HG02852 (cell line): ENCODE results near the gene ARHGEF16.

Experiments used
- ATAC-seq: cut with Tn5 transposase; IDR thresholded peaks from one replicate; pipeline ENCODE4 v1.9.1; 2021; ENCODE audit warnings: mild to moderate bottlenecking, moderate library complexity; ENCODE audit not compliant: unreplicated experiment

ARHGEF16 gene

GRCh38 chr1:3420218-3420951, 34.1 kb upstream of the ARHGEF16 start:
- no peak for ATAC-seq

DNA sequence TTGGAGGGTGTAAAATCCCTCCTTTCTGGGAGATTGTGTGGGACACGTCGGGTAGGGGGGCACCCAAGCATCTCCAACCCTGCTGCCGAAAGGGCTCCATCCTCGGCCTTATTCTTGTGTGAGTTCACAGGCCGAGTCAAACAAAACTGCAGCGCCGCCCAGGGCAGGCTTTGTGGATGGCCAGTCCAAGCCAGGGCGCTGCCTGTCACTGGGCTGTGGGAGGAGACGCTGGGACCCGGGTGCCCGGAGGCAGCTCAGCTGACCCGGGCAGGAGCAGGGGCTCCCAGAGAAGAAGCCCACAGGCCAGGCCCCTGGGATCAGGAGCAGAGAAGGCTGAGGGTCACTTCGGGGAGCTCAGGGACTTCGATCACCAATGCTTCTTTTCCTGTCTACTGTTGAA, 31.8 kb upstream of the ARHGEF16 start:
- no peak for ATAC-seq

DNA sequence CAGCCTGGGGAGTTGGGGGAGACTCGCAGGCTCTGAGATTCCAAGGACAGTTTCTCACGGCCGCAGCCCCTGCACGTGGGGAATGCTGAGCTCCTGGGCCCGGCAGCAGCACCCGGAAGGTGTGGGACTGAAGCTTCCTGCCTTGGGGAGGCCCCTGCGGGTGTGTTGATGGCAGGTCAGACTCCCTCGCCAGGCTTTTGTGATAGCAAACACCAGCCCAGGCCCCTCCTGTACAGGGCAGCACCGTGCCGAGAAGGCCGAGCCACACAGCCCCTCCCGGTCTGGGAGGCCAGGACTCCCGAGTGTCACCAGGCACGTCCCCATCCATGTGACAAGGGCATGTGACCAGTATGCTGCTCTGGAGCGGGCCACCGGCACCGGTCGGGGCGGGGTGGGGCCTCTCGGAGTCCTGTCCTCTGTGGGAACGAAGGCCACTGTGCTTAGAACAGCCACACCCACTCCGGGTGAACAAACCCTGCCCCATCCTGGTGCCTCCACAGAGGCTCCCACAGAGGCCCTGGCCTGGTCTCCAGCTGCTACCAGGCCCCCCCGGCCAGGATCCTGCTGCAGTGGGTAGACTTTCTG, 31.1 kb upstream of the ARHGEF16 start:
- no peak for ATAC-seq

DNA sequence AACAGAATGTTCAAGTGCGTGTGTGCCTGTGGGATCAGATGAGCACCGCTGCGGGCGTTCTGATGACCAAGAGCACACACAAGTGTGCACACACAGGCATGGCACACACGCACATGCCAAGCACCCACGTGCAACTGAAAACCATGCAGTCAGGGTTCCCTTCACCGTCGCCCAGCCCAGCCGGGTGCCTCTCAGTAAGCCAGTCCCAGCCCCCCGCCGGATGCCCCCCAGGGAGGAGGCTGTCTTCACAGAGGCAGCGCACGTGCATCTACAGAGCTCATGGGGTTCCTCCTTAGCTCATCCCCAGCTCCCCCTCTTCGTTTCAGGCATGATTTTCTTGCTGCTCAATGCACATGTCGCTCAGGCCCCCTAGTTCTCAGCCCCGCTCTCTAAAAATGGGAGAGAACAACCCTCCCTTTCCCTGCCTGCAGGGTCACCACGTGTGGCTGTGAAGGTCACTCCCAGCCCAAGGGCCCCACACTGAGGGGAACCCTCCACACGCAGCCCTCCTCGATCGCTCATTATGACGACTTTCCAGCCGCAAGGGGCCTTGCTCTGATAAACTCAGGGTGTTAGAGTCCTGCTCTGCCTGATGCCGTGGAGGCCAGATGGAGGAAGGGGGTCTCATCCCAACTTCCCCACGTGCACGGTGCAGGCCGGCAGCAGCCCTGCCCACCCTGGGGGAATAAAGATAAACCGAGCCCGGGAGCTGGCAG, 30.4 kb upstream of the ARHGEF16 start:
- no peak for ATAC-seq

- ATAC-seq, result no peak
These were observed 28.8 kb upstream of the ARHGEF16 start for GRCh38 chr1:3425486-3426215.

DNA sequence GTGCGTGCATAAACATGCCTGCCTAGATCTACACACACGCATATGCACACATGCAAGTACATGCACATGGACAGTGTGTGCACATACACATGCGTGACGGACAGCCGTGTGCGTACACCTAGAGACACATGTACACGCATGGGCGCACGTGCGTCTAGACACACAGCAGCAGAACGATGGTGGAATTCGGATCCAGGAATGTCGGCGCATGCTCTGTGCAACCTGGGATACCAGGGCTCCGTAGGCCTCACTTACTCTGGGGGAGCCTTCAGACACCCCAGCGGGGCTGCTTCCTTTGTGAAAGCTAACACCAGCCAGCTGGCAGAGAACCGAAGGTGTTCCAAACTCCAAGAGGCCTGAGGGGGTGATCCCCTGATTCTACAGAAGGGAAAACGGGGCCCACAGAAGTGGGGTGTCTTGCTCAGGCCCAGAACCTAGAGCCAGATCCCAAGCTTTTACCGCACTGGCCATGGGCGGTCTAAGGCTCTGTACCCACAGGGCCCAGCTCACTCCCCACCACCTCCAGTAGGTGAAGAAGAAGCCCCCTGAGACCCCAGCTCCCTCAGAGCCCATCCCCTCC, 27.4 kb upstream of the ARHGEF16 start:
- no peak for ATAC-seq

DNA sequence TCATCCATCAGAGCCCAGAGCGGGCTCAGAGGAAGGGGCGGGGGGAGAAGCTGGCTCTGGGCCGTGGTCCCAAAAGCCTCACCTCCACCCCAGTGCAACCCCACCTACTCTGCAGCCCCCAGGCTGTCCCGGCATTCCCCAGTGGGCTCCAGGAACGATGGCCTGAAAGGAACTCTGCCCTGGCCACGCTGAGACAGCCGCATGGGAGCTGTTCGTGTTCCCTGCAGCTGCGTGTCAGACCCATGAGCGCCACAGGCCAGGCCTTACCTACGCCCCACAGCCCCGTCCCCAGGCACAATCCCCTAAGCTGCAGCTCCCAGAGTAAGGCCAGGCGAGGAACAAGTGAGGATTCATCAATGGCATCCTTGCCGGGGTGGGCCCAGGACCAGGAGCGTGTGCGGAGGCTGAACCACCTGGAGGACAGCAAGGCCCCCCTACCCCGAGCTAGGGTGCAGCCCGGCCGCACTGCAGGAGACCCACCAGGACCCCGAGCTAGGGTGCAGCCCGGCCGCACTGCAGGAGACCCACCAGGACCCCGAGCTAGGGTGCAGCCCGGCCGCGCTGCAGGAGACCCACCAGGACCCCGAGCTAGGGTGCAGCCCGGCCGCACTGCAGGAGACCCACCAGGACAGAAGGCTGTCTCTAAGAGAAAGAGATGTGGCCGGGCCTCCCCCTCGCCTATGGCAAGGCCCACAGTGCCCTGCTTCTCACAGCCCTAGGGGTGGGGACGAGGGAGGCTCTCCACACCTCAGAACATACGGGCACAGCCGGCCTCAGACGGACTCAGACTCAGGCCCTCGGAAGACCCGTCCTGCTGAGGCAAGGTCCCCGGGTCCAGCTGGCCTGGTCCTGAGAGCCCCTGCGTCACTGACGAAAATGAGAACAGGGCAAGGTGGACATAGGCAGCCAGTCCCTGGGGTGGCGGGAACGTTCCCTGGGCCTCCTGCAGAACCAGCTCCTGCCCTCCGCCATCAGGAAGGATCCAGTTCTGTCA, 26.5 kb upstream of the ARHGEF16 start:
- no peak for ATAC-seq

DNA sequence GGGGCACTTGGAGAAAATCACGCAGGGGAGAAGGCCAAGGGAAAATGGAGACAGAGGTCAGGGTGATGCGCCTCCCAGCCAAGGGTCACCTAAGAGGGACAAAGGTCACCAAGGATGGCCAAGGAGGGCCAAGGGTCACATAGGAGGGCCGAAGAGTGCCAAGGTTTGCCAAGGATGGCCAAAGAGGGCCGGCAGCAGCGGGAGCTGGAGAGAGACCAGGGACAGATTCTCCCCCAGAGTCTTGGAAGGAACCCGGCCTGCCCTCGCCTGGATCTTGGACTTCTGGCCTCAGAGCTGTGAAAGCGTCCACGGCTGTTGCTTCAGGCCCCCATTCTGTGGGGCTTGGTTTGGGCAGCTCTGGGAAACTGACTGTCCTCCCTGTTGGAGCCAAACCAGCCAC, 25.6 kb upstream of the ARHGEF16 start:
- no peak for ATAC-seq

GRCh38 chr1:3429320-3429719, 25.1 kb upstream of the ARHGEF16 start:
- ATAC-seq, result no peak

DNA sequence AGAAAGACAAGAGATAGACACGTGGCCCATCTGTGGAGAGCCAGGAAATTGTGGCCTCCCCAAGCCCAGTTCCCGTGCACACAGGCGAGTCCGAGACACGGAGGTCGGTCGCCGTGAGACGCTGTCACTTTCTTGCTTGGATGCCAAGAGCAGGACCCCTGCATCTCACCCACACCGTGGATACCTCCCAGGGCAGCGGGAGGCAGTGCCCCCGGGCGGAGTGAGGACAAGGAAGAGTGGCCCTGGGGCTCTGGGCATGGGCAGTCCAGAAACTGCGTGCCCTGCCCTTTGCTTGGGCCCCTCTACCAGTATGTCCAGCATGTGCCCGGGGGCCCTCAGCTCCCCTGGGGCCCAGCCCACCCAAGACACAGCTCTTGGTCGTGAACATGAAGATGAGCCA, 24.7 kb upstream of the ARHGEF16 start:
- ATAC-seq, result no peak

- ATAC-seq, result no peak
These were observed 24.1 kb upstream of the ARHGEF16 start for GRCh38 chr1:3430406-3430805.

DNA sequence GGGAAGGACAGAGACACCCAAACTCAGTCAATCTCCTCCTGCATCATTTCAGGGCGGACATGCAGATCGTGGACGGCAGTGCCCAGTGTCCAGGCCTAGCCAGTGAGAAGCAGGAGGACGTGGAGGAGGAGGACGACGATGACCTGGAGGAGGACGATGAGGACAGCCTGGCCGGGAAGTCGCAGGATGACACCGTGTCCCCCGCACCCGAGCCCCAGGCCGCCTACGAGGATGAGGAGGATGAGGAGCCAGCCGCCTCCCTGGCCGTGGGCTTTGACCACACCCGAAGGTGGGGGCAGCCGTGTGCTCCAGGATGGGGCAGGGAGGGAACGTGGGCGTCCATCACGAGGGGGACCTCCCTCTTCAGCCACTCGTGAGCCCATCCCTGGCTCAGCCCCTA, 23.6 kb upstream of the ARHGEF16 start:
- no peak for ATAC-seq

DNA sequence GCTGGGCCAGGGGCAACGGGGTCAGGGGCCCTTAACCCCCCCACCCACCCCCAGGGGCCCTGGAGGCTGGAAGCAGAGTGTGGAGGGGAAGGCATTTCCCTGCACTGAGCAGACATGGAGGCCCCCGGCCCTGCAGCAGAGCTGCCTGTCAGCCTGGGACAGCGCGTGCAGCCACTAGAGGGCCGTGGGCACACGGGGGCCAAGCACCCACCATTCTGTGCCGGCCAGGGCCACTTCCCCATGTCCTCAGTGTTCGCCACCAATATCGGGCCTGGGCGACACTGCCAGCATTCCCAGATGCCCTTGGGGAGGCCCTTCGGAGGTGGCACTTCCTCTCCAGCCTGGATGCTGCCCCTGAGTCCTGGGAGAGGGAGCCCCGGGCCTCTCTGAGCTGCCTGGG, 23.2 kb upstream of the ARHGEF16 start:
- ATAC-seq, result no peak

DNA sequence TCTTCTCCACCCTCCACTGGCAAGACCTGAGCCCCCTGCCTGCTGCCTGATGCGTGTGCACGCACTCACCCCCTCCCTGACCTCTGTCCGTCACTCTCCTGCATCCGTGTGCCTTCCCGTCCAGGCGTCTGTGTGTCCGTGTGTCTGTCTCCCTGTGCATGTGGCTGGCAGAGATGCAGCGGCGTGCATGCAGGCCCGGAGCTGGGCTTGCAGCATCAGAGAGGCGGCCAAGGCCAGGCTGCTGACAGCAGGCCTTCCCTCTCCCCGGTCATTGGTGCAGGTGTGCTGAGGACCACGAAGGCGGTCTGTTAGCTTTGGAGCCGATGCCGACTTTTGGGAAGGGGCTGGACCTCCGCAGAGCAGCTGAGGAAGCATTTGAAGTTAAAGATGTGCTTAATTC, 22.8 kb upstream of the ARHGEF16 start:
- no peak for ATAC-seq

GRCh38 chr1:3432306-3432705, 22.2 kb upstream of the ARHGEF16 start:
- no peak for ATAC-seq

DNA sequence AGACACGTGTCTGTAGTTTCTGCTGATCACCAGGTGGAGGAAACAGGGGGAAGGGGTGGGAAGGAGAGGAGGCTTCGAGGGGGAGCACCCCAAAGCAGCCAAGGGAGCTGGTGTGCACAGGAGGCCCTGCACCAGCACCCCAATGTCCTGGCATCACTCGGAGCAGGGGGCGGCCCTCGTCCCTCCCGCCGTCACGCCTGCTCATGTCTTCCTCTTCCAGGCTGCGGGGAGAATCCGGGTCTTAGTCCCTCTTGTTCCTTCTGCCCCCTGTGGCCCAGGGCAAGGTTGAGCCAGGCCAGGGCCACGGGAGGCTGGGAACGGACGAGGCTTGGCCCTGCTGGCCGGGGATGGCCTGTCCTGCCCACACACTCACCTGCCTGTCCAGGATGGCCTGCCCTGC, 21.4 kb upstream of the ARHGEF16 start:
- ATAC-seq, result no peak

DNA sequence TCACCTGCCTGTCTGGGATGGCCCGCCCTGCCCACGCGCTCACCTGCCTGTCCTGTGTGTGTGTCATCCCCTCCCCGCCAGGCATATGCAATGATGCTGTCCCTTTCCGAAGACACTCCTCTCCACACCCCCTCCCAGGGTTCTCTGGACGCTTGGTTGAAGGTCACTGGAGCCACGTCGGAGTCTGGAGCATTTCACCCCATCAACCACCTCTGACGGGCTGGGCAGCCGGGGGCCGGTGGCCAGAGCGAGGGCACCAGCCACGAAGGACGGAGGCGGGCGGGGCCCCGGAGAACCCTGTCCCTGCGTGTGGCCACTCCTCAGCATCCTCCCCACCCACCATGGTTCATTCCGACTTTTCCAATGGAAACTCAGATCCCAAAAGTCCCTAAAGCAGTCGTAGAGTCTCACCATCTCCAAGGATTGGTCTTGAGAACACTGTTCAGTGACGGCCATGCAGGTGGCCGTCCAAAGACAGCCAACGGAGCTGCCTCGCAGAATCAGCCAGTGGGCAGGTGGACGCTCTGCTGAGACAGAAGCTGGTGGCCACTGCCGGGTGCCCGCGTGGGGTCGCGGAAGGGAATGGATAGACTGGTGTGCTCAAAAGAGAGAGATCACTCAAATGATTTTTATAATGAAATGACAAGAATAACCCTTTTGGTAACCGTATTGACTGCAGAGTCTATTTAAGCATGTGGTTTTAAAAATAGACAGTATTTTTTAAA, 20.7 kb upstream of the ARHGEF16 start:
- ATAC-seq, result no peak

DNA sequence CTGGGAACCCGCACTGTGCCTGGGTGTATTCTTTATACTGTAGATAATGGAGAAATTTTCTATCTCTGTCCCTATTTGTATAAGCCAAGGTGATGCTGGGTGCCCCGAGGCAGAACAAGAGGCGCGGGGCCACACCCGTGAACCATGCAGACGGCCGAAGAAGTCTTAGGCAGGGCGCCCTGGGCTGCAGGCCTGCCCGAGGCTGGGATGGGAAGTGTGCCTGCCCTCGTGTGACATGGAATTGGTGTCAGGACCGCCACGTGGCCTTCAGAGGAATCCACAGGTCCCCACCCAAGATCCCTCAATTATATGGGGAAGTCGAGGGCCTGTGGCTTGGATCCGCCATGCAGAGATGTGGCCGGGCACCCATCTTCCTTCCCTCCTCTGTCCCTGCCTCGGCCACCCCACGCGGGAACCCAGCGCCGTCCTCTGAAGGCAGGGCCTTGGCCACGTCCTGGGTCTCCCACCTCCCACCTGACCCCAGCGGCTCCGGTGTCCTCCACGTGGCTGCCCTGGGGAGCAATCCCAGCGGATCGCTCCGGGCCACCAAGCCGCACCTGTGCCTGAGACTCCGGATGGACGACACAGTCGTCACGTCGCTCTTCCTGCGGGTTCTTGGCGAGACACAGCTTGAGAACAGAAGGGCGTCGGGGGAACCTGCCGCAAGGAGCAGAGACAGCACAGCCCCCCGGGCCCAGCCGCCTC, 19.9 kb upstream of the ARHGEF16 start:
- no peak for ATAC-seq

DNA sequence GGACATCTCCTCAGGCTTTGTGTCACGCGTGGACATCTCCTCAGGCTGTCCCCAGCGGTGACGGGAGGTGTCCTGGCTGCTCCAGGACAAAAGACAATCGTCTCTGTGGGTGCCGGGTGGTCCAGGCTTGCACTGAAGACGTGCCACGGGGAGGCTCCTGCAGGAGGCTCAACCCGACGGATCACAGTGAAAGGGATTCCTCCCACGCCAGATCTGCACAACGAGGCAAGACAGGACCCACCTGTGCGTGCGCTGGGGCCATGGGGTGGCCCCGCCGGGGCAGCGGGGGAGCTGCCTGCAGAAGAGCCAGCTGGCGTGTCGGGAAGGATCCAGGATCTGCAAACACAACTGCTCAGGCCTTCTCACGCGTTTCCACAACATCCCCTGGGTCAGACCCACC, 18.8 kb upstream of the ARHGEF16 start:
- ATAC-seq, result no peak
